HG03442 (cell line): ENCODE data around the gene SWI5.
A peak's percentile ranks its signal among the peaks of the same experiment; 100 is the strongest.

ENCODE experiments used
- ATAC-seq: cut with Tn5 transposase; IDR thresholded peaks from one replicate; pipeline ENCODE4 v1.9.1; 2021; ENCODE audit warnings: mild to moderate bottlenecking, moderate library complexity; ENCODE audit not compliant: unreplicated experiment

The SWI5 gene

GRCh38 chr9:128251732-128252100 is 24.4 kb upstream of the SWI5 start:
- ATAC-seq, result no peak

DNA sequence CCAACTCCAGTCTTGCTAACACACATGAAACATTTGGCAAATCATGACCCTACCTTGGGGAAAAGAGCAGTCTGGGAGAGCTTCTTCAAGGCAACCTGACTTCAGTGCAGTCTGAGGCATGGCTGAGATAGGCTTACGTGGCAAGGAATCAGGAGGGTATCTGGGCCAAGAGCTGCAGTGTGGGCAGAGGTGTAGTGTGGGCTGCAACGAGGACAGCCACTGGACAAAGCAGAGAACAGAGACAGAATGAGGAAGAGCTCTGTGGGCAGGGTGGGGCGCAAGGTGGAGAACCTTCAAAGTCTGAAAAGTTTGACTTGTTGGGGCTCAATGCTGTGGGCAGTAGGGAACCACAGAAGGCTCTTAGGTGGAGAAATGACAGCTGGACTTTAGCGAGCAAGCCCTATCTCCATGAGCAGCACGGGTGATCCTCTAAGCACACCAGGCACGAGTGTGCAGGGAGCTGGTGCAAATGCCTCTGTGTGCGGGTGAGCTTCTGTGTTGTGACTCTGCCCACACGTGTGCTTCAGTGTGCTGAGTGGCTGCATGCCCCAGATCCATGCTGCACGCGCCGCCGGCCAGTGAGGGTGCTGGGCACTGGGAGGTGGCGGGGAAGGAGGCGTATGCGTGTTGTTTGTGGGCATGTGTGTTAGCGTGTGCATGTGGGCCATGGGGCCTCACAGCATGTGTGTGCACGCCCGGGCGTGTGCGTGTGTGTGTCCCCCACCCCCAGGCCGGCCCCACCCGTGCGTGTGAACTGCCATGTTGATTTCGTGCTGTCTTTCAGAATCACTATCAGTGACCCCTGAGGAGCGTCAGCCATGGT is 23.5 kb upstream of the SWI5 start:
- ATAC-seq, result no peak

DNA sequence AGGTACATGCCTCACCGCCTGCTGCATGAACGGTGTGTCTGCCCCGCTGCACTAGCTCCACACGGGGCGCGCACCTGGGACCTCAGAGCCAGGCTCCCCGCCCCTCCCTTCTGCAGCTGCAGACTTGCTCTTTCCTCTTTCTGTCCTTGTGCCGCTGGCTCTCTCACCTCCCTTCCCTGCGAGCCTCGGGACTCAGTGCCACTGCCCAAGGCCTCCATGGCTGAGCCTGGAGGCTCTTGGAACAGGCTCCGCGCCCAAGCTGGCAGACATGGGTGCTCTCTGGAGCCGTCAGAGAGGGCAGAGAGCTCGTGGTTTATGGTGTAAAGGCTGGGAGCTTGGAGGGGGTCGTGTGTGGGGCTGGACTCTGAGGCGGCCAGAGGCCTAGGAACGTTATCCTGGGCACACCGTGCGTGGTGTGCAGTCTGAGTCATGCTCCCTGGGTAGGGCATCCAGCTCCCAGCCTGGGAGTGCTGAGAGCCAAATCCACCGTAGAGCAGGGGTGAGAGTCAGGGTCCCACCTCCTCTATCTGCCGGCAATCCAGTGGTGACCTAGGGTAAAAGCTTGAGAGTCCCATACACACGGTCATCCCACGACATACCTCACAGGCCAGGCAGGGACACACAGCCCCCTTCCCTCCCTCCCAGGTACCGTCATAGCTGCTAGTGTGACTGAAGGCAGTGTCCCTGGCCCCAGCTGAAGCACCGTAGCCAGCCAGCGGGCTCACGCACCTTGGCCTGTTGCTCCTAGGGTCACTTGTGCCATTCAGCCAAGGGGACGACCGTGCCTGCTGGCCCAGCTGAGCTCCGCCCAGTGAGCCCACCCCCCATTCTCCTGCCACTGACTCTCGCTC is 22.7 kb upstream of the SWI5 start:
- ATAC-seq, result no peak

- no peak for ATAC-seq
Observed at GRCh38 chr9:128253991-128254346, 22.1 kb upstream of the SWI5 start.

- no peak for ATAC-seq
Observed at GRCh38 chr9:128254362-128254761, 21.7 kb upstream of the SWI5 start.

DNA sequence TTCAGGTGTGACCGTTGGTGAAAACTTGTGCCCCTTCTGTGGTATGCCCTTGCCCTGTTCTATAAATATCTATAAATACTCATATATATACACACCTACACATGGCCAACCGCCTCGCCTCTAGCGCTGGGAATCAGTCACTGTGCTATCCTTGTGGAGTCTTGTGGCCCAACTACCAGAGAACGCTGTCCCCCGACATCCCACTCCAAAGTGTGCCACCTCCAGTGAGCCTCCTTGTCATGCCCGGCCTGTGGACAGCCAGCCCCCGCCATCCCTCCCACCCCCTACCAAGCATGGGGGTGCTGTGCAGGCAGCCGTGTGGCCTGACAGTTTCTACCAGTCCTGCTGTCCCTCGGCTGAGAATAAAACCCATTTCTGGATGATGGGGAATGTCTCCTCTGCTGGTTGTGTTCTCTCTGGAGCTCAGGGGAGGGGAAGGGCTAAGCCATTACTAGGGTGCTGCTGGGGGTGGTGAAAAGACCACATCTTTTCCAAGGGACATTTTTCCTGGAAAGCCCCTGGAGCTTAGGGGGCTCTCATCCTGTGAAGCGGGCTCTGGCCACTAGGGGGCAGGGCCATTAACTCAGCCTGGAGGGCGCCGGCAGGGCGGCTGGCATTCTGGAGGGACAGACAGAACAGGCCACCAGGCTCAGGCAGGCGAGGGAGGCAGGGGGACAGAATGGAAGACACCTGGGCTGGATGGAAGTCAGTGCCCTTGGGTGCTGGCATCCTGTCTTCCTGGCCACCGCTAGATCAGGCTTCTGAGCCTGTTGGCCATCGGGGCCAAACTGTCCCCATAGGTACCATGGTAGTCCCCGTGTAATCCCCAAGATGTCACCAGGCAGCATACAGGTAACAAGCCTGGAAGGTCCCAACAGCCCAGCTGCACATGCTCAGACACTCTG is 21.0 kb upstream of the SWI5 start:
- ATAC-seq, result no peak

DNA sequence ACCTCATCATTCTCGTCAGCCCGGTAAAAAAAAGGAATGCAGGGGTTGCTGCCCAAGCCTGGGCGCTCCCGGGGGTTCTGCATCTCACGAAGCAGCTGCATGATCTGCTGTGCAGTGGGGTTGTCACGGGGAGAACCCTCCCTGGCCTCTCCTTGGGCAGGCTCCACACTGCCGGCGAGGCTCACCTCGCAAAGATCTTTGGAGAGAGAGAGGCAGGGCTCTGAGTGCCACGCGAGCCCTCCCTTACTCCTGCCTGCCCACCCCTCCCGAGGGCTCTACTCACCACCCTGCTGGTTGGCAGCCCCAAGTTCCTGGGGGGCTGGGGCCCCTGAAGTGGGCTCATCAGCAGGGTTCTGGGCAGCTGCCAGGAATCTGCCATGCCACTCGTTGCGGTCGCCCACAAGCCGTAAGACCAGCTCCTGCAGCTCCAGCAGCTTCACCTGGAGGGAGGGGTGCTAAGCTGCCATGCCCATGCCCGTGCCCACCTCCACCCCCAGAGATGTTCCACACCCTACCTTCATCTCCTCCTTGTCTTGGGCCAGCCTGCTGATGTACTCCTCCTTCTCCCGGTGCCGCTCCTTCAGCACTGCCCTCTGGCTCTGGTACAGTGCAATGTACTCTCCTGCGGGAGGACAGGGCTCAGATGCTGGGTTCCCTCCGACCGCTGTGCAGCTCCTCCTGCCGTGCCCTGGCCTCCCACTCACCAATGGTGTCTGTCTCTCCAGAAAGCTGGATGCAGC is 18.8 kb upstream of the SWI5 start:
- ATAC-seq, result no peak

DNA sequence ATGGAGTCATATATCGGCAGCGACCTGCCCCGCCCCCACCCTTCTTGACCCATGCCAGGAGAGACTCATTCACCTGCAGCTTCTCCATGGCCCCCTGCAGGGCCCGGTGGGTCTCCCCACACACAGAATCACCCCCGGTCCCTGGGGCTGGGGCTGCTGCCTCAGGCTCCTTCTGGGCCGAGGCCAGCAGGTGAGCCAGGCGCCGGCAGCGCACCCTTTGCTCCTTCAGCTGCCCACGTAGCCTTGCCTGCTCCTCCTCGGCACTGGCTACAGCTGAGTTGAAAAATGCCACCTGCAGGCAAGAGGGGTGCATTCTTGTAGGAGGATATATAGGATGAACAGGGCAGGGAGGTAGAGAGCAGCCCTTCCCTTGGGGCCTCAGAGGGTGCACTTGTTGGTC is 18.2 kb upstream of the SWI5 start:
- ATAC-seq, result no peak

- no peak for ATAC-seq
Observed at GRCh38 chr9:128258326-128258725, 17.8 kb upstream of the SWI5 start.

DNA sequence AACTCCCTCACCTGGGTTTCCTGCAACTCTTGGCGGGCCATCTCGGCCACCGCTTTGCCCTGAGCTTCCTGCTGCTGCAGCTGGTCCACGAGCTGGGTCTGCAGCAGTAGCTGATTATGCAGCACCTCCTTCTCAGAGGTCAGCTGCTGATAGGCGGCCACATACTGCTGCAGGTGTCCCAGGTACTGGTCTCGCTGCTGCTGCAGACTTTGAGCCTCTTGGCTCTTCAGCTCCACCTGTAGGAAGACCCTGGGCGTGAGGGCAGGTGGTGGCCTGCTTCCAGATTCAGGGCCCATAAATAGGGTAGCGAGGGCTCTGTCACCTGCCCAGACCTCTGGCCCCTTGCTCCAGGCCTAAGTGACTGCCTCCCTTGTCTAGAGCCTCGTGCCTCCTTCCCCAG is 16.9 kb upstream of the SWI5 start:
- no peak for ATAC-seq

GRCh38 chr9:128260340-128260739 is 15.7 kb upstream of the SWI5 start:
- no peak for ATAC-seq

DNA sequence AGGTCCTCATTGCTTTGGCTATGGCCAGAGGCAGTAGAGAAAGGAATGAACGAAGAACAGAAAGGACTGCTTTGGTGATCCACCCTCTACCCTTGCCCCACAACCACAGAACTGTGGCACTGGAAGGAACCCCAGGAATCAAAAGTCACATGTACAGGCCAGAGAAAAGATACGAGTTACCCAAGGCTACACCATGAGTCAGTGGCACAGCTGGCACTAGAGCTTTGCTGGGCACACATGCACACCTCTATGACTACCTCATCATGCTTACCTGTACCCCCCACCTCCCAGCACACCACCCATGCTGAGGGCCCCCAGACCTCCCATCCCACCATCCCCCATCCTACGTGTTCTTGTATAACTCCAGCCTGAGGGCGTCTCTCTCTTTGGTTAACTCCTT is 13.4 kb upstream of the SWI5 start:
- no peak for ATAC-seq

DNA sequence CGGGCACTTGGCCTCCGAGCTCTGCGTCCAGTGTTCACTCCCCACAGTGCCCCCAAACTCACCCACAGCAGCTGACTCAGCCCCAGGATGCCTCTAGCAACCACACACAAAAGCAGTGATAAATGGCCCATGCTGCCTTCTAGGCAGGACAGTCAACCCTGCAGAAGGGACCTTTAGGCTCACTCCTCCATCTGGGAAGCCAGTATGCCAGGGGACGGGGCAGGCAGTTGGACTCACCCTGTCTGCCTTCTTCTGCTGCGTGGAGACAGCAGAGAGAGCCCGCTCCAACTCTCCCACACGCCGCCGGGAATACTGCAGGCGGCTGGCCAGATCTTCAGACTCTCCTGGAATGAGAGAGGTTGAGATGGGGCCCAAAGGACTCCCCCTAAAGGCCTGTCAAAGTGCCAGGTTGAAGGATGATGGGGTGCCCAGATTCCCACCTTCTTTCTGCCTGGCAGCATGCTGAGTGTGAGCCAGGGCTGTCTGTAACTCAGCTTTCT is 10.7 kb upstream of the SWI5 start:
- ATAC-seq, result no peak

DNA sequence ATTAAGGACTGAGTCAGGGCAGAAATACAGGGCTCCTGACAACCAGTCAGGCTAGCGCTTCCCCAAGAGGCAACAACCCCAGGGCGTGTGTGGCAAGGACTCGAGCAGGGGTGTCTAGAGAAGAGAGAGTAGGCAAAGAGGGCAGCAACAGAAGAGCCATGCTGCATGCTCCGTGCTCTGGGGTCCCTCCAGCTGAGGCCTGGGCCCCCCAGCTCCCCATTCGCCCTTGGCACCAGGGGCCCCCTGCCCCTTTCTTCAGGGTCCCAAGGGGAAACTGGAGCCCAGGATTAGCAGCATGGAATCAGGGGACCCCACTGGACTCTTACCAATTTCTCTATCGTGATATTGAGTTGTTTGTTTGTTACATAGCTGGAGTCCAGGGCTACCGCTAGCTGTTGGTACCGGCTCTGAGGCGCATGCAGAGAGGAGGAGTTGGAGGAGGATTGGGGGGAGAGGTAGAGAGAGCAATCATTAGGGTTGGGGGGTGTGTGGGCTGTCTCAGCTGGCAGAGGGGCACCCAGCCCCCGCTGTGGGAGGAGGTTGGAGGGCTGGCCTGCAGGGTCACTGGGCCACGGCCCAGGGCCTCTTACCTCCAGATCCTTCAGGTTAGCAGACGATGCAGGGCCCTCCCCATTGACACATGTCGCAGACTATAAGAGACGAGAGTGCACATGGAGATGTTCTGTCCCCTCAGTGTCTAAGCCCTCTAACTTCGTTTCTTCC is 9.0 kb upstream of the SWI5 start:
- no peak for ATAC-seq

GRCh38 chr9:128271112-128271511 is 5.0 kb upstream of the SWI5 start:
- ATAC-seq, result no peak

DNA sequence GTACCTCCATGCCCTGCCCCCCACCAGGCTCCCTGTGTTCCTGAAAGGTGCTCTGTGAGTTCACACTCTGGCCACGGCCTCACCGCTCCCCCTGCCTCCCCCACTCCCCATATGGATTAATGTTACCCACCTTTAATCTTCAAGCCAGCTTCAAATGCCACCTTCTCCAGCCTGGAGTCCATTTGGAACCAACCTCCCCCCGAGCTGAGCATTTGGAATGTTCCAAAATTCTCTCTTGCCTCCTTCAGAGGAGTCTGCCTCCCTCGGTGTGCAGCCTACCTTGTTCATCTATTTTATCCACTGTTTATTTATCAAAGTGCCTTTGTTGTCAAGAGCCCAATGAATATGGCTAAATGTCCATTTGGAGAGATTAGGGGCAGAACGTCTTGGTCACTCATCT is 4.6 kb upstream of the SWI5 start:
- no peak for ATAC-seq

DNA sequence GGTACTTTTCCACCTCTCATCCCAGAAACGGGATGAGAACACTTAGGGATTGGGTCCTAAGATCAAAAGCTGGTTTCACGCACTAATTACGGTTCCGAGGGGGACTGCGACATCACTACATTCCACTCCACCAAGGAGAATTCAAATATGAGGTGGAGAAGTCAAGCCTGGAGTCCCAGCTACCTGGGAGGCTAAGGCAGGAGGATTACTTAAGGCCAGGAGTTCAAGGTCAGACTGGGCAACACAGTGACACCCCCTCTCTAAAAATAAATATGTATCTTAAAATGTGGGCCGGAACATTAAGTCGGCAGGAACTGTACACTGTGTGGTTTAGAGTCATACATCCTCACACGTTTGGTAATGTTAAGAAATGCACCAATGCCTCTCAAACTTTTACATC is 1.8 kb upstream of the SWI5 start:
- ATAC-seq, result no peak

GRCh38 chr9:128275198-128276007 is 673 bp upstream of the SWI5 start, which contains the start of gene GOLGA2:
GOLGA2 (minus strand) TSS chr9:128276007; CDS start chr9:128275976, 31 bp downstream.
- ATAC-seq, result peak; percentile 31
